Measurements from ENCODE around the gene SUGCT. TPM values are rescaled to one million over a fixed set of nuclear protein-coding genes. Genes with fewer than 3 reads are reported as not detected.

Gene SUGCT
- total and polyA plus RNA-seq, 10 donors = 1.4 to 13.6 (median 2.5) TPM

DNA sequence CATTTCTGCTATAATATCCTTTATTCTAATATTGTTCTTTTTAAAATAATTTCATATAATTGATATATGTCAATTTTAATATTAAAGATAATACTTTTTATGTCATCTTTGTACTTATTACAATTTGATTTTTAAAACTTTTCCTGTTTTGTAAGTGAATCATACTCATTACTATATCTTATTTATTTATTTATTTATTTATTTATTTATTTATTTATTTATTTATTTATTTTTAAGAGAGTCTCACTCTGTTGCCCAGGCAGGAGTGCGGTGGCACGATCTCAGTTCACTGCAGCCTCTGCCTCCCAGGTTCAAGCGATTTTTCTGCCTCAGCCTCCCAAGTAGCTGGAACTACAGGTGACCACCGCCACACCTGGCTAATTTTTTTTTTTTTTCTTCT is 215.3 kb downstream of the SUGCT start:
- DNase-seq = no peak
- no peaks in the 10 kb centered on the region for H3K4me1 ChIP-seq
- TF ChIP-seq, protein P1, sequence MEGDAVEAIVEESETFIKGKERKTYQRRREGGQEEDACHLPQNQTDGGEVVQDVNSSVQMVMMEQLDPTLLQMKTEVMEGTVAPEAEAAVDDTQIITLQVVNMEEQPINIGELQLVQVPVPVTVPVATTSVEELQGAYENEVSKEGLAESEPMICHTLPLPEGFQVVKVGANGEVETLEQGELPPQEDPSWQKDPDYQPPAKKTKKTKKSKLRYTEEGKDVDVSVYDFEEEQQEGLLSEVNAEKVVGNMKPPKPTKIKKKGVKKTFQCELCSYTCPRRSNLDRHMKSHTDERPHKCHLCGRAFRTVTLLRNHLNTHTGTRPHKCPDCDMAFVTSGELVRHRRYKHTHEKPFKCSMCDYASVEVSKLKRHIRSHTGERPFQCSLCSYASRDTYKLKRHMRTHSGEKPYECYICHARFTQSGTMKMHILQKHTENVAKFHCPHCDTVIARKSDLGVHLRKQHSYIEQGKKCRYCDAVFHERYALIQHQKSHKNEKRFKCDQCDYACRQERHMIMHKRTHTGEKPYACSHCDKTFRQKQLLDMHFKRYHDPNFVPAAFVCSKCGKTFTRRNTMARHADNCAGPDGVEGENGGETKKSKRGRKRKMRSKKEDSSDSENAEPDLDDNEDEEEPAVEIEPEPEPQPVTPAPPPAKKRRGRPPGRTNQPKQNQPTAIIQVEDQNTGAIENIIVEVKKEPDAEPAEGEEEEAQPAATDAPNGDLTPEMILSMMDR (IDR thresholded peaks at IDR 0.05 in 8 of 11, conservative IDR thresholded peaks at IDR 0.05 in 3 of 11) = no peak
- TF ChIP-seq POLR2A (IDR thresholded peaks at IDR 0.05) (no peak), POLR2AphosphoS5 (IDR thresholded peaks at IDR 0.05) (no peak)
- intact Hi-C loops (cut with DNase I; ENCODE audit: low total_unique reads) = no loop called here
- no peaks in the 10 kb centered on the region for H3K27me3 ChIP-seq (replicated peaks in 1 of 7)
- no peaks in the 10 kb centered on the region for H3K36me3 ChIP-seq
- H3K4me3 ChIP-seq = no peak overlapping the region
- WGBS, 5 donors = 90 to 99% (median 93%) methylated on average over 4 of the region's 4 CpGs
- H3K27ac ChIP-seq = no peak overlapping the region
- no peaks in the 10 kb centered on the region for H3K9me3 ChIP-seq

DNA sequence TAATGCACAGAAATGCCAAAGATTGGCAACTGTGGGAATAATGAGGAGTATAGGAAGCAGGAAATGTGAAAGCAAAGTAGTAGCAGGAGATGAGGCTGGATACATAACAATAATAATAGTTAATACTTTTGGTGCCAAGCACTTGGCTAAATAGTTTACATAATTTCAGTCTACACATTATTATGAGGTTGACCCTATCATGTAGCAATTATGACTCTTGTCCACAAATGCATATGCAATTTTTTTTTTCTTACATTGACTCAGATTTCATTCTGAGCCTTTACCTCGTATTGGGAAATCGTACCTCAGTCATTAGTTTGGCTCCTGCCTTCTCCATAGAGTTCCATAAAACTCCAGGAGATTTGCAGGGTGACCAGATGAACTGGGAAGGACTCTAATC is 219.9 kb downstream of the SUGCT start:
- no peaks in the 10 kb centered on the region for H3K9me3 ChIP-seq
- intact Hi-C loops (cut with DNase I; ENCODE audit: low total_unique reads) = no loop called here
- H3K4me1 ChIP-seq = no peaks in the 10 kb centered on the region
- TF ChIP-seq, protein P1 (IDR thresholded peaks at IDR 0.05 in 8 of 11, conservative IDR thresholded peaks at IDR 0.05 in 3 of 11) = no peak
- TF ChIP-seq POLR2A (IDR thresholded peaks at IDR 0.05) (no peak), POLR2AphosphoS5 (IDR thresholded peaks at IDR 0.05) (no peak)
- H3K27ac ChIP-seq = no peak overlapping the region
- H3K36me3 ChIP-seq = no peaks in the 10 kb centered on the region
- H3K27me3 ChIP-seq (replicated peaks in 1 of 7) = no peaks in the 10 kb centered on the region
- DNase-seq = no peak
- 80 to 86% (median 83%) methylated on average over 2 of the region's 2 CpGs for WGBS, 5 donors
- no peak overlapping the region for H3K4me3 ChIP-seq

DNA sequence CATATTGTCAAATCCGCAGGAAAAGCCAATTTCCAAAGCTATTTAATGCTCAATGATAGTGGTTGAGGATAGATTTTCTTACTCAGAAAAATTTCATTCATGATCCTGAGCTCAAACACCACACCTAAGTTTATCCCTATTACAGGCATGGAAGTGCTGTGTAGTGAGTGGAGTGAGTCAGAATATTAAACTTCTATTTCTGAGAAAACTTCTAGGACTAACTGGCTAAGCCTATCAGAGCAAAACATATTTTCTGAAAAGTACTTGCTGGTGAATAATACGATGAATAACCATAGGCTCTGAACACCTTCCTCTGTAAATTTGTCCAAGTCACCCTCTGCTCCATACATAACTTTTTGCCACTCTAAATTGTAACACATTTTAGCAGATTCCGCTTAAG is 221.5 kb downstream of the SUGCT start:
- 84 to 94% (median 89%) methylated on average over 3 of the region's 3 CpGs for WGBS, 5 donors

DNA sequence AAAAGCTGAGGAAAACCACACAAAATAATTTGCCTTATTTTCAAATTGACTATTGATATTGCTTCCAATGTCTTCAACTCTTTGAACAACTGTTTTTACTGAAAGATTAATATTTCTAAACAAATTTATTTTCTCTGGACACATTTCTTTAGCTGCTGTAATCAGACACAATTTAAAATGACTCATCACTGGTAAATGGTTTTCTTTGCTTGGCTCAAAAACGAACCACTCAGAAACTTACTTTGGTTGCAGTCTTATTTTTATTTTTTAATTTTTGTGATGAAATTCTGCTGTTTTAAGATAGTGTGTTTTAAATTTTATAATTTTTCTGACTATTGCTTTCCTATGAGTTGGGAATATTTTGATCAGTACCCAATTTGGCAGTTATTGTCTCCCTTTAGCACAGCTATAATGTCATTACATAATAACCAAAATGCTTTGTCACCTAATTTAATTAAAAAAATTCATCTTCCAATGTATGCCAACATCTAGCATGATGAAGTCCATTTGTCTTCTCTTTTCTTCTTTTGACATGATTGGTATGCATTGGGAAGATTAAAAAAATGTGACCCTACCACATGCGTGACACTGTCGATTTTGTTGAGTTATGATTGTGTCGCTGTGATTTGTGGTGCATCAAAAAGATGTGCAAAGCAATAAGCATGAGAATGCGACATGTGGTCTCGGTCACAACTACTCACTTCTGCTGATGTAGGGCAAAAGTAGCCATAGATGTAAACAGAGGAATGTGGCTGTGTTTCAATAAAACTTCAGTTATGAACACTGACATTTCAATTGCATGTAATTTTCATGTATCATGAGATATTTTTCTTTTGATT is 222.3 kb downstream of the SUGCT start:
- Histone ChIP-seq H3K4me1 (no peaks in the 10 kb centered on the region), H3K27me3 (replicated peaks in 1 of 7) (no peaks in the 10 kb centered on the region), H3K4me3 (no peak overlapping the region), H3K36me3 (no peaks in the 10 kb centered on the region), H3K27ac (no peak overlapping the region), H3K9me3 (no peaks in the 10 kb centered on the region)
- WGBS, 5 donors = 89 to 95% (median 91%) methylated on average over 6 of the region's 6 CpGs
- TF ChIP-seq, protein P1 (IDR thresholded peaks at IDR 0.05 in 8 of 11, conservative IDR thresholded peaks at IDR 0.05 in 3 of 11) = no peak
- TF ChIP-seq POLR2A (IDR thresholded peaks at IDR 0.05) (no peak), POLR2AphosphoS5 (IDR thresholded peaks at IDR 0.05) (no peak)
- intact Hi-C loops (cut with DNase I; ENCODE audit: low total_unique reads) = no loop called here
- DNase-seq = no peak

More for the DNA sequence above, 221.5 kb downstream of the SUGCT start:
- H3K27me3 ChIP-seq (replicated peaks in 1 of 7) = no peaks in the 10 kb centered on the region
- no peaks in the 10 kb centered on the region for H3K4me1 ChIP-seq
- no peaks in the 10 kb centered on the region for H3K36me3 ChIP-seq
- TF ChIP-seq, protein P1 (IDR thresholded peaks at IDR 0.05 in 8 of 11, conservative IDR thresholded peaks at IDR 0.05 in 3 of 11) = no peak
- no peak overlapping the region for H3K4me3 ChIP-seq
- no peaks in the 10 kb centered on the region for H3K9me3 ChIP-seq
- intact Hi-C loops (cut with DNase I; ENCODE audit: low total_unique reads) = no loop called here
- no peak overlapping the region for H3K27ac ChIP-seq
- DNase-seq = no peak
